UCSD-AML1 (cell line): ENCODE data around the gene NUDT9.
"Not testable (repeated sequence)": the region's sequence is repeated elsewhere in the genome, so short reads cannot be mapped to it uniquely, and the experiment has no call there.

Source experiments
- DNase-seq: peaks from one replicate; lab custom pipeline; 2025; ENCODE audit not compliant: unreplicated experiment; lab: John Stamatoyannopoulos, UW

The NUDT9 gene, protein sequence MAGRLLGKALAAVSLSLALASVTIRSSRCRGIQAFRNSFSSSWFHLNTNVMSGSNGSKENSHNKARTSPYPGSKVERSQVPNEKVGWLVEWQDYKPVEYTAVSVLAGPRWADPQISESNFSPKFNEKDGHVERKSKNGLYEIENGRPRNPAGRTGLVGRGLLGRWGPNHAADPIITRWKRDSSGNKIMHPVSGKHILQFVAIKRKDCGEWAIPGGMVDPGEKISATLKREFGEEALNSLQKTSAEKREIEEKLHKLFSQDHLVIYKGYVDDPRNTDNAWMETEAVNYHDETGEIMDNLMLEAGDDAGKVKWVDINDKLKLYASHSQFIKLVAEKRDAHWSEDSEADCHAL

GRCh38 chr4:87422104-87423052, at the start of gene NUDT9:
Gene NUDT9, plus strand, starts transcription at chr4:87422573. Its CDS starts 333 bp downstream, at chr4:87422906.
- peak; percentile 91 for DNase-seq

- no peak for DNase-seq
Observed at GRCh38 chr4:87375719-87376291, 46.6 kb upstream of the NUDT9 start.

- no peak for DNase-seq
Observed at GRCh38 chr4:87377816-87378215, 44.6 kb upstream of the NUDT9 start.

DNA sequence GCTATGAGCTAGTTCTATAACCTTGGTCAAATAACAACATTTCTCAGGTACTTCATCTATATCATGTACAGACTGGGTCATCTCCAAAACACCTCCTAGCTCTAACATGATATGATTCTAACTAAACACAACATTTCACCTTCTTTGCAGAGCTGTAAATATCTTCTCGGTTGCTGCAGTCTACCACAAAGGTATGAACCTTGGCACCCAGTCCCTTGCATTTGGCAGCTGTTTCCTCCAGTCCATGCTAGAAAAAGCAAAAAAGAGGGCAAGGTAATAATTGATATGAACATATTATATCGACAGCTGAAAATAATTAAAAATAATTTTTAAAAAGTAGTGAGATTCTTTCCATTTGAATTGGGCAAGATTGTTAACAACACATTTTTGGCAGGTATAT, 40.3 kb upstream of the NUDT9 start:
- no peak for DNase-seq

DNA sequence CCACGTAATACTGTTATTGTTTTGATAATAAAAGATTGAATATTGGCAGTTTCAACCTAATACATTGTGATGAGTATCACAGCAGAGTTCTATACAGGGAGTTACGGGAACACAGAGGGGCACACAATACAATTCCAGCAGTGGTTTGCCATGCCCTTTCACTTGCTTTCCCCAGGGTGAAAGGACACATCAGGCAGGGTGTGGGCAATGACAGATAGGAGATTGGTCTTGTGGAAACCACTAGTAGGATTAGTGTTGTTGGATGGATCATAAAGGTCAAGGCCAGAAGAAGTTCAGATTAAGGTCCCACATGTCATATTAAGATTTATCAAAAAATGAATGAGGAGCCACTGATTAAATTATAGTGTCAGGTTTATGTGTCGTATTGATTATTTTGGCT, 39.4 kb upstream of the NUDT9 start:
- no peak for DNase-seq

DNA sequence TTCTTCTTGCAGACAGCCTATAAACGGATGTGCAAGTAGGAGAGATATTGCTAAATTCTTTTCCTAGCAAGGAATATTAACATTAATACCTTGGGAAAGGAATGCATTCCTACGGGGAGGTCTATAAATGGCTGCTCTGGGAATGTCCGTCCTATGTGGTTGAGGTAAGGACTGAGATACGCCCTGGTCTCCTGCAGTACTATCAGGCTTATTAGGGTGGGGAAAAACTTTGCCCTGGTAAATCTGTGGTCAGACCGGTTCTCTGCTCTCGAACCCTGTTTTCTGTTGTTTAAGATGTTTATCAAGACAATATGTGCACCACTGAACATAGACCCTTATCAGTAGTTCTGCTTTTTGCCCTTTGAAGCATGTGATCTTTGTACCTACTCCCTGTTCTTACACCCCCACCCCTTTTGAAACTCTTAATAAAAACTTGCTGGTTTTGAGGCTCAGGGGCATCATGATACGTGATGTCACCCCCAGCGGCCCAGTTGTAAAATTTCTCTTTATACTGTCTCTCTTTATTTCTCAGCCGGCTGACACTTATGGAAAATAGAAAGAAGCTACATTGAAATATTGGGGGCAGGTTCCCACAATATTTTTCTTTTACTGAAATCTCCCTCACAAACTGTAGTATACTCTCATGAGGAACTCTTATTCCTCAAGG, 37.8 kb upstream of the NUDT9 start:
- not testable (repeated sequence) for DNase-seq

- no peak for DNase-seq
Observed at GRCh38 chr4:87387237-87387636, 35.1 kb upstream of the NUDT9 start.

- DNase-seq = no peak
Observed at GRCh38 chr4:87388901-87389300, 33.5 kb upstream of the NUDT9 start.

DNA sequence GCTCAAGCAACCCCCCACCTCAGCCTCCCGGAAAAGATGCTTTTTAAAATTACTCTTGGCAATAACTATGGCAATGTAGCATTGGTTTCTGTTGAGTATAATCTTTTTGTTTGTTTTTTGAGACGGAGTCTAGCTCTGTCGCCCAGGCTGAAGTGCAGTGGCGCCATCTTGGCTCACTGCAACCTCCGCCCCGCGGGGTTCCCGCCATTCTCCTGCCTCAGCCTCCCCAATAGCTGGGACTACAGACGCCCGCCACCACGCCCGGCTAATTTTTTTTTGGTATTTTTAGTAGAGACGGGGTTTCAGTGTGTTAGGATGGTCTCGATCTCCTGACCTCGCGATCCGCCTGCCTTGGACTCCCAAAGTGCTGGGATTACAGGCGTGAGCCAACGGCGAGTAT, 32.3 kb upstream of the NUDT9 start:
- DNase-seq = peak; percentile 16

DNA sequence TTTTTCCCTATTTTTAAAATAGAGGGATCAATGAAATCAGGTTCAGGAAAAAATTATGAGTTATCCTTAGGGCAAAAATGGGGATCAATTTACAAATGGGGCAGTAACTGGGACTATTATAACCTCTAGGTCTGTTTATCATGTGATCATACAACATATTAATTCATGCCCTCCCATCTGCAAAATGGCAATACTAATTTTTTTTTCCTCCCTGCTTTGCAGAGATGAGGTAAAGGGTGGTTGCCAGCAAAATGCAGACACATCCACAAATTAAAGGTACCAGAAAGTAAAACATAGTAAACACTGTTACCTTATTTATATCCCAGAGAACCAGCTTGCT, 31.9 kb upstream of the NUDT9 start:
- no peak for DNase-seq

DNA sequence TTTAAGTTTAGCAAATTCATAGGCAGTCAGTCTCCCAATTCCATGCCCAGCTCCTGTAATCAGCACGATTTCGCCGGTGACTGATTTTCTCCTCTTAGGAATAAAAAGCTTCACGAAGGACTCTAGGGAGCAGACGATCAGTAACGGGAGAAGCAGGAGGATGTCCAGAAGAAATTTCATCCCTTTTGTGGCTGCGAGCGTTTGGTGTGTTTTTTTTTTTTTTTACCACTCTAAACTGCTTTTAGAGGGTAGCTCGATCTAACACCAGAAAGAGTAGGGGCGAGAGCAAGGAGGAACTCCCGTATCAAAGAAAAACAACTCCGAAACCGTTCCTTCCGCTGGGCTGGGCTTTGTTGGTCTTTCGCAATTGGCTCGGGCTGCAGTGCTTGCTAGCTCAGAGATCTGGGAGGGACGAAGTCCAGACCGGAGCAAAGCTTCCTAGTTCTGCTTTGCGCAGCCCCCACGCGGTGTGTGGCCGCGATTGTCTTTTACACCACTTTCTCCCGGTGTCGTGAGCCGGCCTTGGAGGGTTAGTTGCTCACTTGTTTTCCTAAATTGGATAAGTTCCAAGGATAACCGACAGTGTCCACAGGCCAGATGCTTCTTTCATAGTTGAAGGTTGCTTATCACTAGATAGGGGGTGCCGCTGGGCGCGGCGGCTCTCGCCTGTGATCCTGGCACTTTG, 31.3 kb upstream of the NUDT9 start, which contains the start of gene HSD17B11:
TSS of gene HSD17B11 (minus strand) at position 298 of the 685 bp plus-strand sequence. CDS start at position 180, 118 bp downstream.
- DNase-seq = peak; percentile 91

- DNase-seq = no peak
Observed at GRCh38 chr4:87391576-87392054, 30.8 kb upstream of the NUDT9 start.

DNA sequence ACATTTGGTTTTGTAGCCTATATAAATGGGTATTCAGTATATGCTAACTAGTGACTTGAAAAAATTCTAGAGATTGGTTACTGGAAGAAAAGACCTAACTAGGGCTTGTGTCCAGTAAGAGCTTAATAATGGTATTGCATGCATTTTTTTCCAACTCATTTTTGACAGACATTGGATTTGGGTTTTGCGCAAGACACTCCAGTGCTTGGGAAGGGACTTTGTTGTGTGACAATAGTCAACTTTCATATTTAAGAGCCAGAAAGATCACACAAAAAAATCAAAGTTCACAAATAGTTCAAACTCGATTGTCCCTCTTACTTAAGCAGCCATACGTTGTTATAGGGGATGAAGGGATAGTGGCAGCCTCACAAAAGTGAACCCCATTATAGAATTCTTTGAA, 30.2 kb upstream of the NUDT9 start:
- no peak for DNase-seq

DNA sequence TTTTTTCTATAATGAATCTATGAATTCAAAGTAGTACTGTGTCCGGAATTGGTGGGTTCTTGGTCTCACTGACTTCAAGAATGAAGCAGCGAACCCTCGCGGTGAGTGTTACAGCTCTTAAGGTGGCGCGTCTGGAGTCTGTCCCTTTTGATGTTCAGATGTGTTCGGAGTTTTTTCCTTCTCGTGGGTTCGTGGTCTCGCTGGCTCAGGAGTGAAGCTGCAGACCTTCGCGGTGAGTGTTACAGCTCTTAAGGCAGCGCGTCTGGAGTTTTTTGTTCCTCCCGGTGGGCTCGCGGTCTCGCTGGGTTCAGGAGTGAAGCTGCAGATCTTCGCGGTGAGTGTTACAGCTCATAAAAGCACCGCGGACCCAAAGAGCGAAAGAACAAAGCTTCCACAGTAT, 27.3 kb upstream of the NUDT9 start:
- DNase-seq = not testable (repeated sequence)

GRCh38 chr4:87395851-87396250, 26.5 kb upstream of the NUDT9 start:
- not testable (repeated sequence) for DNase-seq

GRCh38 chr4:87399148-87399547, 23.2 kb upstream of the NUDT9 start:
- no peak for DNase-seq

DNA sequence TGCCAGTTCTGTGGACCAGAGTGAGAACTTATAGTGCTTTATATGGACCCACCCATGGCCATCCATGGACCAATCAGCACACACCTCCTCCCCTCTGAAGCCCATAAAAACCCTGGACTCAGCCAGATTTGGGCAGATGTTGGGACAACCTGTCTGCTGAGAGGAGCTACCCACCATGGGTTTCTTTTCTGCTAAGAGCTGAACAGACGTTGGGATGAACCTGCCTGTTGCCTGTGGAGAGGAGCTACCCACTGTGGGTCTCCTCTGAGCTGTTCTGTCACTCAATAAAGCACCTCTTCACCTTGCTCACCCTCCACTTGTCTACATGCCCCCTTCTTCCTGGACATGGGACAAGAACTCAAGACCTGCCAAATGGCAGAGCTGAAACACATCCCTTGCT, 22.4 kb upstream of the NUDT9 start:
- no peak for DNase-seq

DNA sequence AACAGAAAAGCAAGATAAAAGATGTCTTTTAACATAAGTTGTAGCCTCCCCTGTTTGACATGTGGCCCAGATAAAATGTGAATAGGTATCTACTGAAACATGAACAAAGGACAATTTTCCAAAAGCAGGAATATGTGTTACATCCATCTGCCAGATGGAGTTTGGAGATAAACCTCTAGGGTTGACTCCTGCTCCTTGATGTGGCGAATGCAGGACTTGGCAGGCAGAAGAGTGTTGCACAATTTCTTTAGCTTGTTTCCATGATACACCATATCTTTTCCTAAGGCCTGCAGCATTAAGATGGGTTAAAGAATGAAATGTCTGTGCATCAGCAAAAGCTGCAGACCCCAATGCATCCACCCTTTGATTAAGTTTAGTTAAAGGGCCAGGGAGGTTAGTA, 18.6 kb upstream of the NUDT9 start:
- not testable (repeated sequence) for DNase-seq

DNA sequence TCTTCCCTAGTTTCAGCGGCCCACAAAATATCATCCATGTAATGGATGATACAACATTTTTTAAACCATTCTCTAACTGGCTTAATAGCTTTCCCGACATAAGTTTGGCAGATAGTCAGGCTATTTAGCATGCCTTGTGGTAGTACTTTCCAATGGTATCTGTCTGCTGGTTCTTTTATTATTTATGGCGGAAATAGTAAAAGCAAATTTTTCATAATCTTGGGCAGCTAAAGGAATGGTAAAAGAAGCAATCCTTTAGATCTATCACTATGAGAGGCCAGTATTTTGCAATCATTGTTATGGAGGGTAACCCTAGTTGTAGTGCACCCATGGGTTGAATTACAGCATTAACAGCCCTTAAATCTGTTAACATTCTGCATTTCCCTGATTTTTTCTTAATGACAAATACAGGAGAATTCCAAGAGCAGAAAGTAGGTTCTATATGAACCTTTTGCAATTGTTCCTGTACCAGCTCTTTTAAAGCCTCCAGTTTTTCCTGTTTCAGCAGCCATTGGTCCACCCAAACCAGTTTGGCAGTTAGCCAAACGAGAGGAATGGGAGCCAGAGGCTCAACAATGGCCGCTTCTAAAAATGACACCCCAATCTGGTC, 17.1 kb upstream of the NUDT9 start:
- DNase-seq = no peak

- DNase-seq = peak; percentile 65
Observed at GRCh38 chr4:87406462-87406861, 15.9 kb upstream of the NUDT9 start.
